NCI-H1092 treated with DMSO at 0.1 percent for 48 hours (cell line): ENCODE results near the gene CHRNB4.
"Not testable (repeated sequence)": the region's sequence is repeated elsewhere in the genome, so short reads cannot be mapped to it uniquely, and the experiment has no call there.

ENCODE experiments used
- DNase-seq: peaks from one replicate; lab custom pipeline; 2025; lab: John Stamatoyannopoulos, UW

The CHRNB4 gene

GRCh38 chr15:78616506-78616905 is 24.5 kb downstream of the CHRNB4 start:
- DNase-seq, result no peak

DNA sequence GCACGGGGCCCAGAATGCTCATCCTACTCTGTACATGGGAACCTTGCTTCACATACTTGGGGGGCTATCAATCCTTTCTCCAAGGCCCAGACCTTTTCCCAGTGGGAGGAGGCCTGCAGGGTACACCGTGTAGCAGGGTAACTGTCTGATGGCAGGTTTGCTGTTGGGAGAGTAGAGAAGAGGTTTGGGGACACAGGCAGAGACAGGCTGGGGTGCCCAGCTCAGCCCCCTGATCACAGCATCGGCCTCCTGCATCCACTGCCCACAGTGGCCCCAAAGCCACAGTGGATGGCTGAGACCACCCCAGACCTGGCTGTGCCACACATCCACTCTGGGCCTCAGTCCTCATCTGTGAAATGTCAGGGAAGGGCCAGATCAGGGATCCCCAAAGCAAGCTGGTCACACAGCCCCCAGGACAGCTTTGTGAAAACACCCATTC is 25.8 kb downstream of the CHRNB4 start:
- DNase-seq, result no peak

DNA sequence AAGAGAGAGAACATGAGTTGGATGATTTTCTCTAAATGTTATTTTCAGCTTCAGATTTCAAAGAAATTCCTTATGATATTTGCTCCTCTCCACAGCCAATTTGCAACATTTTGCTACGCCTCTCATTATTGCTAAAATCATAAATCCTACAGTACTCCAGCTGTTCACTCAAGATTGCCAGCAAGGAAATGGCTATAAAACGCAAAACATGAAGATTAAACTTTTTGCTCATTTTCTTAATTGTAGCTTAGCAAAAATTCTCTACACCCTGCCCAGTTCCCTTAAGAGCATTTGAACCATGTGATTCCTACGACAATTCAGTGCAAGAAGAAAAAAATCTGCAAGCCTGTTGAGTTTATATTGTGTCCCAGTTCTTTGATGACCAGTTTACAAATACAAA is 27.0 kb downstream of the CHRNB4 start:
- no peak for DNase-seq

DNA sequence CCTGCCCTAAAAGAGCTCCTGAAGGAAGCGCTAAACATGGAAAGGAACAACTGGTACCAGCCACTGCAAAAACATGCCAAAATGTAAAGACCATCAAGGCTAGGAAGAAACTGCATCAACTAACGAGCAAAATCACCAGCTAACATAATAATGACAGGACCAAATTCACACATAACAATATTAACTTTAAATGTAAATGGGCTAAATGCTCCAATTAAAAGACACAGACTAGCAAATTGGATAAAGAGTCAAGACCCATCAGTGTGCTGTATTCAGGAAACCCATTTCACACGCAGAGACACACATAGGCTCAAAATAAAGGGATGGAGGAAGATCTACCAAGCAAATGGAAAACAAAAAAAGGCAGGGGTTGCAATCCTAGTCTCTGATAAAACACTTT is 31.5 kb downstream of the CHRNB4 start:
- not testable (repeated sequence) for DNase-seq

DNA sequence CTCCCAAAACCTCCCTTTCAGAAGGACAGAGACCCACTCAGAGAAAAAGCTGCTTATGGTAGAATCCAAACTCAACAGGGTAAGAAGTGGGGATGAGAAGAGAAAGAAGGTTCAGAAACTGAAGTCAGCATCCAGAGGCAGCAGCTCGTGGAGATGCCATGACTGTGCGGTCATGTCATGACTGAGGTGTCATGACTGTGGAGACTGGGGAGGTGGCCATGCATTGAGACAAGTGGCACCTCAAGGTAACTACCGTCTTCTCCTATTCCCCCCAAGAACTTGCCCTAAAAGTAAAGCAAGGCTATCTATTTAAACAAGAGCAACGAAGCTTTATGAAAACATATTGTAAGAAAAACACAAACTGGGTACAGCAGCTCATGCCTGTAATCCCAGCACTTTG is 35.3 kb downstream of the CHRNB4 start:
- no peak for DNase-seq

DNA sequence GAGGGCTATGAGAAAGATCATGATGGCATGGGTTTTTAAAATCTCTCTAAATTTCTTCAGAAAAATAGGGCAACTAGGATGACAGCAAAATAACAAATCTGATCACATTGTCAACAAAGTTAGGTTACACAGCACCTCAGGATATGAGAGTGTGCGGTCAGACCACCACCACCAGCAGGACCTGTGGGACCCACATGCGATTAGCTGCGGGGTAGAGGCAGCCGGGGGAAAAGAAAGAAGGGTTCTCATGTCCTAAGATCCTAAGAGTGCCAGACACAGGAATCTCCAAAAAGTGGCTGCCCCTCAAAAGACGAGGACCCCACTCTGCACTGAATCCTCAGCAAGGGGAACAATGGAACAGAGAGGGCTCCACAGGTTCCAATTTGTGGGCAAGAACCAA is 35.8 kb downstream of the CHRNB4 start:
- no peak for DNase-seq

DNA sequence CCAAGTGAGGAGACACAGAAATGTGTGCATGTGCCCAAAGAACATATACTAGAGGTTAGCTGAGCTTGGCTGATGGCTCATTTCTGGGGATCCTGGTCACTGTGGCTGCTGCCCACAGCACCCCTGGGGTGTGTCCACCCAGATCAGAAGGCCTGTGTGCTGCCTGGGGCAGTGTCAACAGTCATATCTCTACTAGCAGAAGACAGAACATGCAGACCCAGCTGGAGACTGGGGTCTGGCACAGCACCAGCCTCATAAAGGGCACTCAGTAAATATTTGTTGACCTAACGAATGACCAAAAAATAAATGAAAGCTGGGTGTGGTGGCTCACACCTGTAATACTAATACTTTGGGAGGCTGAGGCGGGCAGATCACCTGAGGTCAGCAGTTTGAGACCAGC is 36.6 kb downstream of the CHRNB4 start:
- no peak for DNase-seq

DNA sequence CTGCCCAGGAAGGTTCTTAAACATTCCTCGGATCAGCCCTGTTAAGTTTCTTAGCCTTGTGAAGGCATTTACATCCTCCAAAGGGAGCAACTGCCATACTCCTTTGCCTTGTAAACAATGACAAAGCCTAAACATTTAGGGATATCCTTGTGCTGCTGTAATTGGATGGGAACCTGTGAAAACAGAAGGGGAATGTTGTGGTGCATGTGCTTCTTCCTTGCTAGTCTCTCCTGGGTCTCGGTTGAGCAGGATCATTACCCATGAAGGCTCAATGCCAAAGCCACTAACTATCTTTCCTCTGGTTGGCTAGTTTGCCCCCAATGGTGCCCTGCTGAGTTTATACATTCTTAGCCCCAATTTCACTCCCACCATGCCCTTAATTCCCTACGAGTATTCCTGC is 37.5 kb downstream of the CHRNB4 start:
- DNase-seq, result no peak

GRCh38 chr15:78599189-78599588 is 41.8 kb downstream of the CHRNB4 start:
- no peak for DNase-seq

- no peak for DNase-seq
Observed at GRCh38 chr15:78598348-78598747, 42.7 kb downstream of the CHRNB4 start.

- no peak for DNase-seq
Observed at GRCh38 chr15:78597583-78597982, 43.4 kb downstream of the CHRNB4 start.

- no peak for DNase-seq
Observed at GRCh38 chr15:78574944-78575343, 66.1 kb downstream of the CHRNB4 start.
